GM18511 (cell line): ENCODE data around the gene NCKAP5.

Experiments
- ATAC-seq: cut with Tn5 transposase; IDR thresholded peaks from one replicate; pipeline ENCODE4 v1.9.1; 2021; ENCODE audit warnings: mild to moderate bottlenecking, moderate library complexity; ENCODE audit not compliant: unreplicated experiment

NCKAP5 gene

GRCh38 chr2:133123393-133123792 is 444.9 kb downstream of the NCKAP5 start:
- no peak for ATAC-seq

- ATAC-seq = no peak
Measured at GRCh38 chr2:133122529-133122928, 445.7 kb downstream of the NCKAP5 start.

- ATAC-seq = no peak
Measured at GRCh38 chr2:133120310-133120709, 448.0 kb downstream of the NCKAP5 start.

GRCh38 chr2:133110201-133110600 is 458.1 kb downstream of the NCKAP5 start:
- ATAC-seq = no peak

GRCh38 chr2:133109772-133110171 is 458.5 kb downstream of the NCKAP5 start:
- no peak for ATAC-seq

- no peak for ATAC-seq
Measured at GRCh38 chr2:133107058-133107815, 461.0 kb downstream of the NCKAP5 start.

GRCh38 chr2:133104871-133105270 is 463.4 kb downstream of the NCKAP5 start:
- no peak for ATAC-seq

GRCh38 chr2:133098787-133099186 is 469.5 kb downstream of the NCKAP5 start:
- ATAC-seq = no peak

- no peak for ATAC-seq
Measured at GRCh38 chr2:133097666-133098065, 470.6 kb downstream of the NCKAP5 start.

GRCh38 chr2:133092571-133092970 is 475.7 kb downstream of the NCKAP5 start:
- ATAC-seq = no peak

GRCh38 chr2:133090358-133090757 is 477.9 kb downstream of the NCKAP5 start:
- no peak for ATAC-seq

- ATAC-seq = no peak
Measured at GRCh38 chr2:133086176-133086575, 482.1 kb downstream of the NCKAP5 start.

- no peak for ATAC-seq
Measured at GRCh38 chr2:133085646-133086045, 482.6 kb downstream of the NCKAP5 start.

GRCh38 chr2:133082034-133082433 is 486.2 kb downstream of the NCKAP5 start:
- no peak for ATAC-seq

- ATAC-seq = no peak
Measured at GRCh38 chr2:133080822-133081221, 487.4 kb downstream of the NCKAP5 start.

- ATAC-seq = no peak
Measured at GRCh38 chr2:133078667-133079411, 489.4 kb downstream of the NCKAP5 start.

- no peak for ATAC-seq
Measured at GRCh38 chr2:133077269-133077822, 490.9 kb downstream of the NCKAP5 start.

GRCh38 chr2:133072837-133073694 is 495.2 kb downstream of the NCKAP5 start:
- no peak for ATAC-seq

- ATAC-seq = no peak
Measured at GRCh38 chr2:133063775-133064174, 504.5 kb downstream of the NCKAP5 start.

GRCh38 chr2:133062931-133063665 is 505.2 kb downstream of the NCKAP5 start:
- no peak for ATAC-seq
